Stimulated activated CD8-positive, alpha-beta memory T cell treated with anti-CD3 and anti-CD28 coated beads, Interleukin-4, amount 100 ng/mL, for 4 hours (primary cell): Measurements from ENCODE around the gene PIEZO2.
"Not testable (repeated sequence)": the region's sequence is repeated elsewhere in the genome, so short reads cannot be mapped to it uniquely, and the experiment has no call there.

ENCODE experiments used
- DNase-seq, 2 donors: peaks; one replicate each; pipeline ENCODE4 v3.0.0-alpha.2; 2020; ENCODE audit warnings: low read depth in 2 of 2, low spot score in 1 of 2

PIEZO2 gene

DNA sequence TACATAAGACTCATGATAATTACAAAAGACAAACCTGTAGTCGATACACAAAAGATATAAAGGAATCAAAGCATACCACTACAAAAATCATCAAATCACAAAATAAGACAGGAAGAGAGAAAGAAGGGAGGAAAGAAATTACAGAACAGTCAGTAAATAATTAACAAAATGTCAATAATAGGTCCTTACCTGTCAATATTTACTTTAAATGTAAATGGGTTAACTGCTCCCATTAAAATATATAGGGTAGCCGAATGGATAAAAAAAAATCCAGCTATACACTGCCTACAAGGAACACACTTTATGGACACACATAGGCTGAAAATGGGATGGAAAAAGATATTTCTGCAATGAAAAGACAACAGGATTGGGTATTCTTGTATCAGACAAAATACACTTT, 163.7 kb downstream of the PIEZO2 start:
- DNase-seq: no peak

DNA sequence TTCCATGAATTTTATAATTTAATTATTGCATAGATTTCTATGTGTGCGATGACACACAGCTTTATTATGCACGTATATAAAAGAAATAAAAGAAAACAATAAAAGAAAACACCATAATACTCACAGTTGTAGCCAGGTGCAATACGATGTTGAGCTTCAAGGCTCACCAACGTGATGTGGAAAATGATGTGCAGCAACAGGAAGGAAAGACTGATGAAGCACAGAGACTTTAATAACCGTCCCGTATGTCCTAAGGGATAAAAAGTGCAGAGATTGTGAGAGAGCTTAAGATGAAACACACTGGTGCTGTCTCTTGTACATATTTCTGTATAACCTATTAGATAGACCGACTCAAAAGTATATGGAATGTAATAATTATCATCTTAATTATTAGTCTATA, 170.0 kb downstream of the PIEZO2 start:
- no peak for DNase-seq

GRCh38 chr18:10977042-10977441, 172.3 kb downstream of the PIEZO2 start:
- DNase-seq: no peak

DNA sequence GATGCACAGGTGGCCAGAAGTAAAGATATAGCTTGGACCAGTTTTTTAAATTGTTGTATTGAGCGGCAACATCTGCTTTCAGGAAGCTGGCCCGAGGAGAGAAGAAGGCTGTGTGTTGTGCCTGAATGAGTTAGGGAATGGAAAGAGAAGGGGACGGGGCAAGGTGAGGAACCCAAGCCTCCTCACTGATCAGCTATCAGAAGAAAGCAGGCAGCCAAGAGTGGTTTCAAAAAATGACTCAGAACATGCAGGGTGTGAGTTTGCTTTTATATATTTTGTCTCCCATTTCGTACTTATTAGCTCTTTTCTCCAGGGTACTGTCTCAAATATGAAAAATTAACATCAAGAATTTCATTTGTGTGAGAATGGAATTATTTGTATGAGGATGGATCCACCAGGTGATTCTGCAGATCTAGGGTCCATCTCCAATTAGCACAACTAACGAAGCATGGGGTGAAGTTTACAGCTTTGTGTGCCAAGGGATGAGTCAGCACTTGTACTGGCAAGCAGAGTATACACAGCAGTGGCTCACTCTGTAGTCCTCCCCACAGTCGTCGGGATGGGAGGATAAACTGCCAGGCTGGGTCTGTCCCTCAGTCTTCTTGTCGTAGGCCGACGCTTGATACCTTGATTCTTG, 175.7 kb downstream of the PIEZO2 start:
- DNase-seq: no peak

DNA sequence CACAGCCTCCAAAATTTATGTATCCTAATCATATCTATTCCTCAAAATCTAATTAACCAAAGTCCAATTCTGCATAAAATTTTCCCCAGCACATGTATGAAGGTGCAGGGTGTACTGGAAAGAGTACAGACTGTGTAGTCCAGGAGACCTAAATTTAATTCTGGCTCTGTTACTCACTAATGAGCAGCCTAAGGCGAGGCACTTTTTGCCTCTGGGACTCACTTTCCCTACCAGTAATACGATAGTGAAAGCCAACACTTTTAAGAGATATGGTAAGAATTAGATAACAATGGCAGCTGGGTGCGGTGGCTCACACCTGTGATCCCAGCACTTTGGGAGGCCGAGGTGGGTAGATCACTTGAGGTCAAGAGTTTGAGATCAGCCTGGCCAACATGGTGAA, 177.7 kb downstream of the PIEZO2 start:
- no peak for DNase-seq

DNA sequence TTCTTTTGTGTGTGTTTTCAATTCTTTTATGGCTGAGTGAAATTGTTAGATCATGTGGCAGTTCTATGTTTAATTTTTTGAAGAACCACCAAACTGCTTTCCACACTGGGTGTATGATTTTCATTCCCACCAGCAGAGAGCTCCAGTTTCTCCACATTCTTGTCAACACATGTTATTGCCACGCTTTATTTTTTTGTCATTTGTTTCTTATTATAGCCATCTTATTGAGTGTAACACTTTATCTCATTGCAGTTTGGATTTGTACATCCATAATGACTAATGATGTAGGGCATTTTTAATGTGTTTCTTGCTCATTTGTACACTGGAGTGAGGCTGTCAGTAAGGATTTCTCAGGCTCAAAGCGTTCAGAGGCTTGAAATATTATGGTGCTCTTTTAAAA, 184.2 kb downstream of the PIEZO2 start:
- no peak for DNase-seq

DNA sequence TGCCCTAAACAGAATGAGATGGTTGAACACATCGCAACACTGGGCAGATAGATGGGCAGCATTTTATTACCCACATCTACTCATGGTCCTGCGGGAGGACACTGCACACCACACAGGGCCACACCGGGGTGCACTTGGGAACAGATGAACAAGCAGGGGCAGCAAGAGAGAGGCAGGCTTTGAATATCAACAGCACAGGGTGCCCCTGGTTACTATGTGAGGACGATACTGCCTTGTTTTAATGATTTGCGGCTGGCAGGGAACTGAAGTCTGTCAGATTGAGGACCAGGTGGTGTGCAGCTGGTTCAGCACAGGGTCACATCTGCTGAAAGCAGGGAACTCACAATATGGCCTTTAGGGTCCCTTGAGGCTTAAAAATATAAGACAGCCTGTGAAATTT, 195.7 kb downstream of the PIEZO2 start:
- DNase-seq: no peak

DNA sequence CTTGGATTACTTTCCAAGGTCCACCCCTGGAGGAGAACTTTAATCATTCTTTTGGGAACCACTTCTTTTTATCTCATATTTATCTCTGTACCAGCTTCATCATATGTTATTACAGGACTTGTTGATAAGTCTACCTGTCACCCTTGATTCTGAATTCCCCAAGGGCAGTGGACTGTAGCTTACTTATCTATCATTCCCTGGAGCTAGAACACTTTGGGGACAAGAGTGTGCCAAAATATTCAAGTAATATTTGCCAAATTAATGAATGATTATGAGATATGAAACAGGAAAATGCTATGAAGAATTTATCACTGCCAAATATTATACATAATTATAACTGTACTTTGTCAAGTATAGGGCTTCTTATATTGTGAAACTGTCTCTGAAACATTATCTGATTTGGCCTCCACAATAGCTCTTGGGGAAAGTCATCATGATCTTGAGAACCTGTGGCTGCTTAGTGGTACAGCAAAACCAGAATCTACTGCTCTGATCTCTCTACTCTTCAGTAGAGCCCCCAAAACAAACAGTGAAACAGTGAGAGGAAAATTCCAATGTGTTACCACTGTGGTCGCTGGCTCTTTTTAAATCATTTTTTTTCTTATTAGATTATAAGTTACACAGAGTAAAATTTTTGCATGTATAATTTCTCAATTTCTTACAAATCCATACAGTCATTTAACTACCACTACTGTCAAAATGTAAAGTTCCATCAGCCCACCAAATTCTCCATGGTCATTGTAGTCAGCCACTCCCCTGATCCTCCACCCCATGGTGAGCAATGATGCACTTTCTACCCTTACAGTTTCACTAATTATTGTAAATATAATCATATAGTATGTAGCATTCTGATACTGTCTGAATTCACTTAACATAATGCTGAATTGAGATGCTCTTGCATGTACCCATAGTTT, 197.5 kb downstream of the PIEZO2 start:
- no peak for DNase-seq

GRCh38 chr18:10950876-10951630, 198.3 kb downstream of the PIEZO2 start:
- DNase-seq: no peak

DNA sequence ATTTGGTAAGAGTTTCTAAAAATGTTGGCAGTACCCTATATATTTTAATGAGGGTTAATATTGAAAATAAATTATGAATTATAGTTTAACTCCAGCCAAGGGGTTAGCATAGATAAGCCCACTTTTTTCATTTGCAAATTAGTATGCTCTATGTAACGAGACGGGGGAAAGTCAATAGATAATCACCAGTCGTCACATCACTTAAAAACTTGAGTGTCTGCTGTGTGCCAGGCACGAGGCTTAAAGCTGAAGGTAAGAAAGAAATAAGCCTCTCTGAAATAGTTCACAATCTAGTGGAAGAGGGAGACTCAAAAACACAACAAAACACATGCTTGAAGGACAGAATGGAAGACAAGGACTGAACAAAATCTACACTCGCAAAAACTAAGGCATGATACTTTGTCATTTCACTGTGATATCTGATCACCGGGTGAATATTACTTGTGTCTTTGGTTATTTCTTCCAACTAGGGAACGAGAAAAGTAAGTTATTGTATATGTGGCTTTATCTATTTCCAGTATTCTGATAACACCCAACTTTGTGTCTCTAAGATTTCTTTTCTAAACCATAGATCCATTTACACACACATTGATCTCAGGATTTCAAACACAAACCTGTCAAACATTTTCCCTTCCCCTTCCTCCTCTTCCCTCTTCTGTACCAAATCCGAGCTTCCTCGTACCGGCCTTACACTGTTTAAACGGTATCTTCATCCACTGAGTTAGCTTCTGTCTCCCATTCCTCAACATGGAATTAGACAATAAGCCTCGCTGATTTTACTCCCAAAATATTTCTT, 199.1 kb downstream of the PIEZO2 start:
- DNase-seq: no peak

GRCh38 chr18:10949655-10950054, 199.7 kb downstream of the PIEZO2 start:
- DNase-seq: no peak

- DNase-seq: no peak
These were observed 200.9 kb downstream of the PIEZO2 start for GRCh38 chr18:10948421-10948820.

- DNase-seq: no peak
These were observed 203.3 kb downstream of the PIEZO2 start for GRCh38 chr18:10946058-10946457.

DNA sequence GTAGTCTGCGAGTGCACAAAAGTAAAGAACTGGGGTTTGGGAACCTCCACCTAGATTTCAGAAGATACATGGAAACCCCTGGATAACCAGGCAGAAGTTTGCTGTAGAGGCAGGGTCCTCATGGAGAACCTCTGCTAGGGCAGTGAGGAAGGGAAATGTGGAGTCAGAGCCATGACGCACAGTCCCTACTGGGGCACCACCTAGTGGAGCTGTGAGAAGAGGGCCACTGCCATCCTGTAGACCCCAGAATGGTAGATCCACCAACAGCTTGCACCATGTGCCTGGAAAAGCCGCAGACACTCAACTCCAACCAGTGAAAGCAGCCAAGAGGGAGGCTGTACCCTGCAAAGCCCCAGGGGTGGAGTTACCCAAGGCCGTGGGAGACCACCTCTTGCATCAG, 206.4 kb downstream of the PIEZO2 start:
- no peak for DNase-seq

DNA sequence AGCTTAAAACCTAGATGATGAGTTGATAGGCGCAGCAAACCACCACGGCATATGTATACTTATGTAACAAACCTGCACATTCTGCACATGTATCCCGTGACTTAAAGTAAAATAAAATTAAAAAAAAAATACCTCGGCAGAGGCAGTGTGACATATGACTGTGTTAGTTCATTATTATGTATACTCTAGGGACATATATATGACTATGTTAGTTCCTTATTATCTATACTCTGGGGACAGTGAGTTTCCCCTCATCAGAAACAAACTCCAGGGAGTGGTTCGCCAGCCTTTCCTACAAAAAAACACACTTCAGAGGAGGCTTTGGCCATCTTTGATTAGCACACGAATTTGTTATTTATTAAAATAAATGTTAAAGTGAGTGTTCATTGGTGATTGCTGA, 209.5 kb downstream of the PIEZO2 start:
- DNase-seq: no peak

GRCh38 chr18:10937743-10938640, 211.4 kb downstream of the PIEZO2 start:
- DNase-seq: no peak

GRCh38 chr18:10936176-10937053, 213.0 kb downstream of the PIEZO2 start:
- no peak for DNase-seq

- DNase-seq: no peak
These were observed 213.8 kb downstream of the PIEZO2 start for GRCh38 chr18:10935588-10935987.

GRCh38 chr18:10933648-10934047, 215.7 kb downstream of the PIEZO2 start:
- DNase-seq: not testable (repeated sequence)
